Hepatocyte (in vitro differentiated cells): ENCODE results near the gene SND1.

Experiments
- CTCF ChIP-seq: fragments of 200-600 bp; sonication (generic); IDR thresholded peaks from 2 replicates; pipeline ENCODE4 v1.5.1; 2016; ENCODE audit warnings: antibody characterized with exemption, mild to moderate bottlenecking; ENCODE audit not compliant: poor library complexity
- EZH2phosphoT487 ChIP-seq: fragments of 200-600 bp; sonication (generic); IDR thresholded peaks from one replicate; pipeline ENCODE4 v1.6.1; 2018; ENCODE audit warnings: antibody characterized with exemption, mild to moderate bottlenecking, low read depth, moderate library complexity; ENCODE audit not compliant: unreplicated experiment, severe bottlenecking

GRCh38 chr7:127946111-127946510, 294.1 kb downstream of the SND1 start:
- TF ChIP-seq EZH2phosphoT487, result no peak
- TF ChIP-seq CTCF, result no peak
